K562 (cell line): Measurements from ENCODE around the gene KRTAP1-4. TPM values are rescaled to one million over a fixed set of nuclear protein-coding genes. Genes with fewer than 3 reads are reported as not detected.

Experiments
- DEAF1 ChIP-seq: fragments of 450-650 bp; formaldehyde crosslinking; IDR thresholded peaks from 2 replicates; pipeline ENCODE4 v1.4.0; 2020; ENCODE audit warnings: mild to moderate bottlenecking, moderate library complexity
- SFPQ ChIP-seq: fragments of 200-400 bp; formaldehyde crosslinking; IDR thresholded peaks from 2 replicates; pipeline ENCODE4 v1.6.1; 2017; ENCODE audit warnings: mild to moderate bottlenecking, low read depth, low read length, moderate library complexity
- SIN3A ChIP-seq, 2 experiments: fragments of 150-350 bp in 1 of 2; IDR thresholded peaks; 2 replicates each; pipeline ENCODE4 v1.6.1; 2011 to 2016; ENCODE audit warnings: borderline replicate concordance in 2 of 2, low read depth in 2 of 2, low read length in 2 of 2, mild to moderate bottlenecking in 2 of 2, moderate library complexity in 2 of 2; ENCODE audit not compliant: control insufficient read depth in 1 of 2
- TCF15 ChIP-seq: fragments of 250-450 bp; sonication (Bioruptor Pico); IDR thresholded peaks from 2 replicates; pipeline ENCODE4 v1.8.0; 2022; ENCODE audit warnings: moderate library complexity, mild to moderate bottlenecking, inconsistent platforms
- polyA plus RNA-seq, 8 experiments: library from polyadenylated mRNA; depleted of rRNA in 4 of 8; stranded (reverse) in 5 of 8; unstranded in 3 of 8; fragments of >200 nt; fragmentation: Nextera tagmentation in 2 of 8; fragmentation: Illumina TruSeq in 1 of 8; extraction: Ambion mirVana in 2 of 8; extraction: Trizol in 1 of 8; gene quantifications; 2 replicates each; pipeline versions ENCODE4 v1.2.1 to v1.2.3, GENCODE V29; 2011 to 2014; ENCODE audit warnings: inconsistent platforms in 1 of 8, missing spikeins in 1 of 8
- total RNA-seq, 7 experiments: library from RNA; depleted of rRNA in 6 of 7; stranded (reverse); fragments of >200 nt in 6 of 7; fragmentation: Illumina TruSeq in 2 of 7; extraction: Trizol in 2 of 7; gene quantifications; 2 replicates each; pipeline versions ENCODE4 v1.2.1 to v1.2.3, GENCODE V29; 2011 to 2021; ENCODE audit warnings: low replicate concordance in 1 of 7
- TF ChIP-seq, protein P1 (sequence below): sonication (generic); formaldehyde crosslinking; IDR thresholded peaks from 2 replicates; pipeline ENCODE4 v1.8.0; 2022; ENCODE audit warnings: mild to moderate bottlenecking, missing genetic modification reagents

KRTAP1-4 gene
- total and polyA plus RNA-seq, 9 of the 15 experiments (the other 6 are each of a cell fraction or from before 2014, with no cell fraction given) = not detected

DNA sequence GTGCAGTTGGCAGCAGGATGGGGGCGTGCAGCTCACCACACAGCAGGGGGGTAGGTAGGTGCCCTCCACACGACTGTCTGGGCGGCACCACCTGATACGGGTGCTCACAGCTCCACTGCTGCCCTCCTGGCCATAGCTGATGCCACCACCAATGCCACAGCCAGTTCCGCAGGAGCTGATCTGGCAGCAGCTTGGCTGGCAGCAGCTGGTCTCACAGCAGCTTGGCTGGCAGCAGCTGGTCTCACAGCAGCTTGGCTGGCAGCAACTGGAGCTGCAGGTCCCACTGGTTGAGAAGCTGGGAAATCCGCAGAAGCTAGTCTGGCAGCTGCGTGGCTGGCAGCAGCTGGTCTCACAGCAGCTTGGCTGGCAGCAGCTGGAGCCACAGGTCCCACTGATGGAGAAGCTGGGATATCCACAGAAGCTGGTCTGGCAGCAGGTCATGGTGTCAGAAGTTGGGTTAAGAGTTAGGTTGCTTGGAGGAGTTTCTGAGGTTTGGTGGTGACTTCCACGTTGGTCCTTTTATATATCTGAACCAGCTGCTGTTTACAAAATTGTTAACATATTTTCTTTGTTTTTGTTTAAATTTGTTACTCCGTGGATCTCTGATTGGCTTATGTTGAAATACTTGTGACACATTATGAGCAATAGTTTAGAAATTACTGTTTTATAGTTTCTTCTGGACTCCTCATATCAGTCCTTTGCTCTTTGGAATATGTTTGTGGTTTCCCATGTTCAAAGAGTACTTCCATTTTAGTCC, 3.1 kb downstream of the KRTAP1-4 start, which contains the start of gene KRTAP1-5 (continued):
- TF ChIP-seq DEAF1 (CRISPR knock-in tag) (no peak), SFPQ (no peak), SIN3A (IDR thresholded peaks at IDR 0.05; ENCODE audit: borderline replicate concordance in 2 of 2, control insufficient read depth in 1 of 2, low read depth in 2 of 2, low read length in 2 of 2) (no peak), TCF15 (CRISPR knock-in tag) (no peak)
- TF ChIP-seq, protein P1, sequence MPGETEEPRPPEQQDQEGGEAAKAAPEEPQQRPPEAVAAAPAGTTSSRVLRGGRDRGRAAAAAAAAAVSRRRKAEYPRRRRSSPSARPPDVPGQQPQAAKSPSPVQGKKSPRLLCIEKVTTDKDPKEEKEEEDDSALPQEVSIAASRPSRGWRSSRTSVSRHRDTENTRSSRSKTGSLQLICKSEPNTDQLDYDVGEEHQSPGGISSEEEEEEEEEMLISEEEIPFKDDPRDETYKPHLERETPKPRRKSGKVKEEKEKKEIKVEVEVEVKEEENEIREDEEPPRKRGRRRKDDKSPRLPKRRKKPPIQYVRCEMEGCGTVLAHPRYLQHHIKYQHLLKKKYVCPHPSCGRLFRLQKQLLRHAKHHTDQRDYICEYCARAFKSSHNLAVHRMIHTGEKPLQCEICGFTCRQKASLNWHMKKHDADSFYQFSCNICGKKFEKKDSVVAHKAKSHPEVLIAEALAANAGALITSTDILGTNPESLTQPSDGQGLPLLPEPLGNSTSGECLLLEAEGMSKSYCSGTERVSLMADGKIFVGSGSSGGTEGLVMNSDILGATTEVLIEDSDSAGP (CRISPR knock-in tag) = no peak
